ENCODE data around the gene LDB1. TPM values are rescaled to one million over a fixed set of nuclear protein-coding genes. Genes with fewer than 3 reads are reported as not detected.
A peak's percentile ranks its signal among the peaks of the same experiment; 100 is the strongest.

The LDB1 gene
- polyA plus RNA-seq, 5 donors, result 135 to 186 (median 147) TPM

DNA sequence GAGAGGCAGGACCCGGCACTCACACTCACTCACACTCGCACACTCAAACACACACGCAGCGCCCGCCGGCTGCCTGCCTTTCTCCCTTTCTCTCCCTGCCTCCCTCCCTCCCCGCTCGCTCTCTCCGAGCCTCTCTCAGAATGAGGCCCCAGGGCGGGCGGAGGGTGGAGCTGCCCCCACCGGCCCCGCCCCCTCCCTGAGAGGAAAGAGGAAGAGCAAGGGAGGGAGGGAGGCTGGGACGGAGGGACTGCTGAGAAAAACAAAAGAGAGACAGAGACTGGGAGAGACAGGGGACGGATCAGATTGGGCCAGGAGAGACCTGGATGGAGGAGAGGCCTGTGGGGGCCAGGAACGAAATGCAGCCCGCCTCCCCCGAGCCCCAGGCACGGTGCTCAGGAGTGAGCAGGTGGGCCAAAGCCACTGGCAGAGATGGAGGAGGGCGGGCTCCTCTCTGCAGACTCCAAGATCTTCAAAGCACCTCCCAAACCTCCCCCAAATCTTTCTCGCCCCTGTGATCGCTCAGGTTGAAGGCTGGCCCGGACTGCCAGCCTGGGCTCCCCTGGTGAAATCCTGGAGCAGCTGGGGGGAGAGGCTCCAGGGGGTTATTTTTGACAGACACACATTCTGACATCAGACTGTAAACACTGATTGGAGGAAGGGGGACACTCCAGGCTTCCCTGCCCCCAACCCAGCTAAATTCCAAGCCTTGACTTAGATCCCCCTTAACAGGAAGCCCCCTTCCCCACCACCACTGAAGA, 5.1 kb downstream of the LDB1 start:
- peak; percentile 84 to 86 for DNase-seq

DNA sequence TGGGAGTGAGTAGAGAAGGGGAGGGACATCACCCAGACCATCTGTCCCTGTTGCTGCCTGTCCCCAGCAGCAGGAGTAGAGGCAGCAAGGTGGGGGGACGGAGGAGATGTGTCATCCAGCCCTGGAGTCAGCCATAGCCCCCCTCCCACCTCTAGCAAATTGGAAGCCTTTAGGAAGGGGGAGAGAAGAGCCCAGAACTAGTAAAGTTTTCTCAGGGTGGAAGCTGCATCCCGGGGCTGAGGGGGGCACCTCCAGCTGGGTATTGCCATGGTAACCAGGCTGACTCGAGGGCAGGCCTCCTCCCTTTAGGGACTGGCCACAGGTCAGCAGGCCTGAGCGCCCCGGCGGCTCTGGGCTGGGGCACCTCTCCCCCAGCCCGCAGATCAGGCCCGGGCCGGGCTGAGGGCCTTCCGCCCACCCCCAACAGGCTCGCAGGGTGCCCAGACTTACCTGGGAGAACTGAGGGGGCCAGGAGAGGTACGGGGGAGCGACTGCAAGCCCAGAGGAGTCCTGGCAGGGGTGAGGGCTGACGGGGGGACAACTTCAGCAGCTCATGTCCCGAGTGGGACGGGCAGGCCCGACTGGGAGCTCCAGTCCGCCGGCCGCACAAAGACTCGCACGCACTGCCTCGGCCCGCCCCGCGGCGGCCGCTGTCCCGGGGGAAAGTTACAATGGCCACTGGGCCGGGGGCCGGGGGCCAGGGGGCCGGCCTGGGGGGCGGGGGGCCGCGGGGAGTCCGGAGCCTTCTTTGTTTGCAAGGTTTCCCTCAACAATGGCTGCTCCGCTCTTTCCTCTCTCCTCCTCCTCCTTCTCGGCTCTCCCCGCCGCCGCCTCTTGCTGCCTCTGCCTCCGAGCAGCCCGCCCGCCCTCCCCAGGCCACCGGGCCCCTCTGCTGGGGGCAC, 6.0 kb downstream of the LDB1 start:
- DNase-seq, result no peak

DNA sequence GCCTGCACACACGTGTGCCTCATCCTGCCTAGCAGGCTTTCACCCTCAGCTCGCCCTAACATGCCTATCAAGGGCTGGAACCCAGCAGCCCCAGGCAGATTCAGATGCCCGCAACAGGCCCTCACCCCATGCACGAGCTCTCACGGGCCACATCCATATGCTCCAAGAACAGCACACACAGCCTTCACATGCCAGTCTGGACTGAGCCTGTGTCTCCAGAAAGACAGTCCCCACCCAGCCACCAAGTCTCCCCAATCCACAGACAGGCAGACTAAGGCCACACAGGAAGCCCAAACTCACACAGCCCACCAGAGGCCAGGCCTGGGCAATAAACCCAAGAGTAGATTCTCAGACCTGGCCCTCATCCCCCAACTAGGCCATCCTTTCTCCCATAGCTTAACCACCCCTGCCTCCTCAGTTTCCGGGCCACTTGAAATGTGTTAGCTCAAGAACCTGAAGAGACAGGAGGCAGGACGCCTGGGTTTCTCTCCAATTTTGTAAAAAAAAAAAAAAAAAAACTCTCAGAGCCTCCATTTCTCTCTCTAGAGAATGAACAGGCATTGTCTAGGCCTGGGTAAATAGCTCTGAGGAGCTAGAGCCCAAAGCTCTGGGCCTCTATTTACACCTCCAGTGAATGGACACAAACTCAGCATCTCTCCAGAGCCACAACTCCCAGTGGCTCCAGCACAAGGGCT, 6.8 kb downstream of the LDB1 start:
- no peak for DNase-seq

DNA sequence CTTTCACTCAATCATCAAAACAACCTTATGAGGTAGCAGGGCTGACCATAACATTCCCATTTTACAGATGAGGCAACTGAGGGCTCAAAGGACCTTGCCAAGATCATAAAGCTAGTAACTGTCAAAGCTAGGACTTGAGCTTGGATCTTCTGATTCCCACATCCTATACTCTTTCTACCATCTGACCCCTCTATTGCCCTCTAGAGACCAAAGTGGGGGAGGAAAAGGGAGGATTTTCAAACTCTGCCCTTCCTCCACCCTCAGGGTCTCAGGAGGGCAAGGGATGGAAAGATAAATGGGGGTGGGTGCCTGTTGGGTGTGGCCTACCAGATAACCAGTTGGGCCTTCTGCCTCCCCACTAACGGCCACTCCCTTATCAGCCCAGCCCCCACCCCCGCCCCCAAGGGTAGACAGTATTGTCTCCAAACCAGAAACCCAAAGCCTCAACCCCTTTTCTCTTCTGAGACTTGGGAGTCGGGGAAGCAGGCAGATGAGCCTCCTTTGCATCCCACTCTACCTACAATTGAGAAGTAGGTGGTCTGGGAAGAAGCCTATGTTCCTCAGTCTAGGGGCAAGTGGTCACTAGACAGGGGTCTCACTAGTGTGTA, 7.9 kb downstream of the LDB1 start:
- DNase-seq, result no peak

DNA sequence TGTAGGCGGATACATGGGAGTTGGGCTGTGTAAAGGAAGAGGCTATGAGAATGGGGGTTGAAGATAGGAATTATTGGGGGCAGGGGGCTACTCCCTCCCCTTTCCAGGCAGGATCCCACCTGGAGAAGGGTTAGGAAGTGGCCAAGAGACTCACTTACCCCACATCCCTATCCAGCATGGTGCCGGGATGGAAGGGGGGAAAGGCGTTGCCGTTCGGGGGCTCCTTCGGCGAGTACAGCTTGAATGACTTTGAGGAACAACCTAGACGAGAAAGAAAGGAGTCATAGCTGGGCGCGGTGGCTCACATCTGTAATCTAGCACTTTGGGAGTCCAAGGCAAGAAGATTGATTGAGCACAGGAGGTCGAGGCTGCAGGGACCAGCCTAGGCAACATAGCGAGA, 8.9 kb downstream of the LDB1 start:
- no peak for DNase-seq

DNA sequence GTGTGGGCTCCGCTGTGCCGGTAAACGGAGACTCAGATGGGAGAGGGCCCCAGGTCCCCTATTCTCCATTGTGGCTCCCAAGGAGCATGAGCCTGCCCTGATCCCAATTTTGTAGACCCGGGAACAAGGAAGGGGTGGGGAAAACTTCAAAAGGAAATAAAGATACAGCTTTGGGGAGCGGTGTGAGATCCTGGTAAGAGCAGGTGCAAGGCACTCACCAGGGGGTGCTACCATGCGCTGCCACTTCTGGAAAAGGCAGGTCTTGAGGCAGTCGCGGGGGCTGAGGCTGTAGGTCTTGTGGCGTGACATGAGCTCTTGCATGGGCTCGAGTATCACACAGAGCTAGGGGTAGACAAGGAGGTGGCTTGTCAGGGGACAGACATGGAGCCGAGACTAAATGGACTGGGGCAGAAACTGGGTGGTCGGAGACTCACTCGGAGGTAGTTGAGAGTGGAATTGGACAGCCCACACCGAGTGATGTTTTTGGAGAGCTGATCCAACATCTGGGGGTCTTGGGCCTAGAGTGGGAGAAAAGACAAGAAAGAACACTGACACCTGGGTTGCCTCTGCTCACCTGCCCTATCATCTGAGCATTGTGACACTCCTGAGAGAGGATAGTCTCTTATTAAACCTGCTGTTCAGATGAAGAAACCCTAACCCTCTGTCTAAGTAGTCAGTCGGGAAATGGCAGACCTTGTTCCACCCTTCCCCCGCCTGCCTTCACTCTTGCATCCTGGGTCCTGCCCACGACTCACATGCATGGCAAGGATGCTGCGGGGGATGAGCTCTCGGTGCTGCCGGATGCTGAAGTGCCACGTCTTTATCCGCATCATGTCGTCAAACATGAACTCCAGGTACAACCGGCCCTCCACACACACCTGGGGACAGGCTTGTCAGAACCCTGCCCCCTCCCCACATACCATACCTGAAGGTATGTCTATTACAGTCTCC, 10.7 kb downstream of the LDB1 start:
- no peak for DNase-seq

DNA sequence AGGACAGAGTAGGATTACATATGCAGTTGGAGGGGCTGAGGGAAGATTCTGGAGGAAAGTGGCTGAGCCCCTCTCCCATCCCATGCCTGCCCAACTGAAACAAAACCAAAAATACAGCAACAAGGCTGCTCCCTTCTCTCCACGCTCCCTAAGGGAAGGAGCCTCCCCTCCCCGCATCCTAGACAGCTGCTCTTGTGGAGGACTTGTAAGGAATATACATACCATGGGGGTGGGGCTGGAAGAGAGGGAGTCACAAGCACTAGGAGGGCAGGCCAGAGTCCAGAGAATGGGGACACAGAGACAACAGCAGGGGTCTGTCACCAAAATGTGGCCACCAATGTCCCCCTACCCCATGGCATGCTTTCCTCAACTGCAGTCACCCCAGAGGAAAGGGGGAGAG, 13.2 kb downstream of the LDB1 start:
- no peak for DNase-seq

DNA sequence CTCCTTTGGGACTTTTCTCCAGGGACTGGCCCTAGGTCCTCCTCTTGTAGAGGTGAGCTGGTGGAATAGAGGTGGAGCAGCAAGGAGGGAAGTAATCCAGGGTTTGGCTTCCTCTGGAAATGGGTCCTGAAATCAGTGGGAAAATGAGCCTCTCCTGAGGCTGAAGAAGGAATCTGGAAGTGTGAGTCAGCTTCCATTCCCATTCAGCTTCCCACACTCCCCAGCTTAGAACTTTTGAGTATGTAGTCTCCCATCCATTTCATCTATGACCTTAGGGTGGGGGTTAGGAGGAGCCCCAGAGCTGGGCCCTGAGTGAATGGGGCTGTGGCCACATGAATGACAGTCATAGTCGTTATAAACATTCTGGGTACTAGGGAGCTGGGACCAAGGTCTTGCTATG, 17.7 kb downstream of the LDB1 start:
- no peak for DNase-seq

DNA sequence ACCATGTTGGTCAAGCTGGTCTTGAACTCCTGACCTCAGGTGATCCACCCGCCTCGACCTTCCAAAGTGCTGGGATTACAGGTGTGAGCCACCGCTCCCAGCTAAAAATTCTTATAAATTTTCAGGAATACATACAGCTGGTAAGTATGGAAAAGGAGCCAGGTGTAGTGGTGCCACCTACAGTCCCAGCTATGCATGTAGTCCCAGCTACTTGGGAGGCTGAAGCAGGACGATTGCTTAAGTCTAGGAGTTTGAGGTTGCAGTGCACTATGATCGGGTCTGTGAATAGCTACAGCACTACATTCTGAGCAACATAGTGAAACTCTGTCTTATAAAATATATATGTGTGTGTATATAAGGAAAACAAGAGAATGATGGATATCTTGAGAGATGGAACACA, 19.0 kb downstream of the LDB1 start:
- no peak for DNase-seq

DNA sequence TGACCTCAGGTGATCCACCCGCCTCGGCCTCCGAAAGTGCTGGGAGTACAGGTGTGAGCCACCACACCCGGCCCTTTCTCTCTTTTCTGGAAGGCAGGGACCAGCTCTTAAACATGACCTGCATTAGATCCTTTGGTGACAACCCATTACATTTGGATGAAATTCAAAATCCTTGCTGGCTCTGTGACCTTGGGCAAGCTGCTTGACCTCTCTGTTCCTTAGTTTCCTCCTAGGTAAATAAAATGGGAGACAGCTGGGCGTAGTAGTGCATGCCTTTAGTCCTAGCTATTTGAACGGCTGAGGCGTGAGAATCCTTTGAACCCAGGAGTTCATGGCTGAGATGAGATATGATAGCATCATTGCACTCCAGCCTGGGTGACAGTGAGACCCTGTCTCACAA, 23.7 kb downstream of the LDB1 start:
- DNase-seq, result no peak

DNA sequence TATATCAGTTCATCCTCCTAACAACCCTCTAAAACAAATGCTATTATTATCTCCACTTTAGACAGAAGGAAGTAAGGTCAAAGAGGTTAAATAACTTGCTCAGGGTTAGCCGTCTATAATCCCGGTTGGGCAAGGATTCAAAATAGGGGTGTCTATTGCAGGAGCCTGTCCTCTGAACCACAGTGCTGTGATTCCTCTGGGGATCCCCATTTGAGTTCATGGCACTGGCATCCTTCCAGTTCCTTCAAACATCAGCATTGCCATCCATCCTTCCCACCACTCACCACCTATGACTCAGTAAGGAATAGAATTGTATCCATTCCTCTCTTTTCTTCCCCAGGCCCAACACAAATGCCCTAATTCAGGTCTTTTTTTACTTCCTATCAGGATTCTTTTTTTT, 29.4 kb downstream of the LDB1 start:
- DNase-seq, result no peak

DNA sequence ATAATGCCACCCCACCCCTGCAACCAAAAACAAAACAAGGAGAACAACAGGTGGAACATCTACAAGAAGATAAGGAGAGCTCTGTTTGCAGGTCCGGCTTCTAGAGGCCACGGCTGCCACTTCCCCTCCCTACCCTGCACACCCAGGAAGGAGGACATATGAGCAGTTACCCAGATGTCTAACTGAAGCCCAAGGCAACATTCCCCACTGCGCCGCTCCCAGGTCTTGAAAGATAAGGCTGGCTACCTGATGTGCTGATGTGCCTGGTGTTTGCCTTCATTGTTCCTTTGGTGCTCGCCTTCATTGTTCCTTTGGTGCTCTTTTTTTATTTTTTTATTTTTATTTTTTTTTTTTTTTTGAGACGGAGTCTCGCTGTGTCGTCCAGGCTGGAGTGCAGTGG, 34.0 kb downstream of the LDB1 start:
- no peak for DNase-seq

DNA sequence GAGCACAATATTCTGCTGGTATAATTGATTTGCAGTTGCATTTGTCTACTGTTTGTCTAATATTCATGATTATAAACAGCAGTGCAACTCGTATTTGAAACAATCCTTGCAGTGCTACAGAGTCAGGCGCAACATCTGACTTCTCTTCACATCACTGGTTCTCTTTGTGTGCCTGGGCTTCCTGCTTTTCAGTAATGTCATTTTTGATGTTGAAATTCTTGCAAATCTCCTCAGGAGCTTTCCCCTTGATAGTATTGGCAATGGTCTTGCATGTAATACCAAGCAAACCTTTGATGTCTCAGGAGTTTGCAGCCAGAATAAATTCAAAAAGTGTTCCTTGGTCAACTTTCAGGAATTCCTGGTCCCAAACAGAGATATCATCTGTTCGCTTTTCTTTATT, 34.8 kb downstream of the LDB1 start:
- no peak for DNase-seq

DNA sequence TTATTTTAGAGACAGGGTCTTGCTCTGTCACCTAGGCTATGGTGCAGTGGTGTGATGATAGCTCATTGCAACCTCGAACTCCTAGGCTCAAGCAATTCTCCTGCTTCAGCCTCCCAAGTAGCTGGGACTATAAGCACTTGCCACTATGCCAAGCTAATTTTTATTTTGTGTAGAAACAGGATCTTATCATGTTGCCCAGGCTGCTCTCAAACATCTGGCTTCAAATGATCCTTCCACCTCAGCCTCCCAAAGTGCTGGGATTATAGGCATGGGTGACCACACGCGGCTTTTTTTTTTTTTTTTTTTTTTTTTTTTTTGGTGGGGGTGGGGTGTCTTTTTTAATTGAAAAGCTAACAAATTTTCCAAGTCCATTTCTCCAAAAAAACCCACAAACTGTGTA, 36.6 kb downstream of the LDB1 start:
- DNase-seq, result no peak

DNA sequence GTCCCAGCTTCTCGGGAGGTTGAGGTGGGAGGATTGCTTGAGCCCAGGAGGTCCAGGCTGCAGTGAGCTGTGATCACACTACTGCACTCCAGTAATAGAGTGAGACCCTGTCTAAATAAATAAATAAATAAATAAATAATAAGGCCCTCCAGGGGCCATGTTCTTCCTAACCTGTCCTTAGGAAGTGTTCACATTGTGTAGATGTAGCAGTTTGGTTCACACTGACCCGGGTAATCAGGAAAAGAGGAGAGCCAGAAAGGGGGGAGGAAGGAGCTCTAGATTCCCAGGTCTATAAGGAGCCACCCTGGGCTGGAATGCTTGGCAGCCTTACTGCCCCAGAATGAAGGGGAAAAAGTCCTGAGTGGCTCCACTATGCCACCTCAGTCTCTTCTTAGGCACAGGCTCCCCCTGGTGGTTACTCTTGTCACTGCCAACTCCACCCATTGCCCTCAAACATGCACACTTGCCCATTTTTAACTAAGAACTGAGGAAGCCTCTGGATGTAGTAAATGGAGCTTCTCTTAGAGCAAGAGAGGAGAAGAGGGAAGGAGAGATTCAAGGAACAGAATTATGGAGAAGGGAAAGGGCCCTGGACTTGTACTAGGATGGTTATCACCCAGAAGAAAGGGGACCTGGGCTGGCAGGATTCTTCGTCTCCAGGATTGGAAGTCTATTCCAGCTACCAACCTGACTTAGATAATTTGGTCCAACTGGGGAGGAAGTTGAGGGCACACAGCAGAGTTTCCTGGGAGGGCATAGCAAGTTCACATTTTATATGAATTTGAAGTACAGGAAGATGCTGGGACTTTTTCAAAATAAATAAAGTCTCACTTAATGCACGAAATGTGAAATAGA, 47.3 kb downstream of the LDB1 start:
- peak; percentile 52 to 67 for DNase-seq

DNA sequence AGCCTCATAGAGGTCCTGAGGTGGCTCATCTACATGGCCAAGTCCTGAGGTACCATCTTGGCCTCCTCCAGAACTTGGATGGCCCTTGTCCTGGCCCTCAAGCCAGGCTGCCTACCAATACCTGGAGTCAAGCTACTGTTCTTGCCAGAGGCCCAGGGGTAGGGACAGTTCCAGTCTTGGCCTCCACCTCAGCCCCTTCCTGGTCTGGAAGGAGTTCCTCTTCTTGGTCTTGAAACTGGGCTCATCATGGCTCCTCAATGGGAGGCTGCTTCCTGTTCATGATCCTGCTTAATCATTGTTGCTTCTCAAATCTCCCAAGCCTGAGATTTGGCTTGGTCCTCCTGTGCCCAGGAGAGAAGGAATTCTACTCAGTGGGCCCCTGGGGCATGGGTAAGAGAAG, 51.1 kb downstream of the LDB1 start:
- no peak for DNase-seq

DNA sequence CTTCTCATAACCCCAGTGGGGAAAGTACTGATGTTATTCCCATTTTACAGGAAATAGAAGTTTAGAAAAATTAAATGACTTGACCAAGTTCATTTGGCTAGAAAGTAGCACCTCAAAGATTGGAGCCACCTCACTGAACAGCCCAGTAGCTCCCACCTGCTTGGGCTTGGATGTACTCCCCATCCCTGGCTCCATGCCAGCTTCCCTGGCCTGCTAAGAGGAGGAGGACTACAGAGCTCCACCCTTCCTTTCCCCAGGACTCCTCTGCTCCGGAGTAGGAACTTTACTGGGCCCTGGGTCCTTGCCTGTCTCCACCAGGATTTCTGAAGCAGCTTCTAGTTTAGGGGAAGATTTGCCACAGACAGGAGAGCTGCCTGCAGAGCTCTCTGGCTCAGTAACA, 52.0 kb downstream of the LDB1 start:
- no peak for DNase-seq

DNA sequence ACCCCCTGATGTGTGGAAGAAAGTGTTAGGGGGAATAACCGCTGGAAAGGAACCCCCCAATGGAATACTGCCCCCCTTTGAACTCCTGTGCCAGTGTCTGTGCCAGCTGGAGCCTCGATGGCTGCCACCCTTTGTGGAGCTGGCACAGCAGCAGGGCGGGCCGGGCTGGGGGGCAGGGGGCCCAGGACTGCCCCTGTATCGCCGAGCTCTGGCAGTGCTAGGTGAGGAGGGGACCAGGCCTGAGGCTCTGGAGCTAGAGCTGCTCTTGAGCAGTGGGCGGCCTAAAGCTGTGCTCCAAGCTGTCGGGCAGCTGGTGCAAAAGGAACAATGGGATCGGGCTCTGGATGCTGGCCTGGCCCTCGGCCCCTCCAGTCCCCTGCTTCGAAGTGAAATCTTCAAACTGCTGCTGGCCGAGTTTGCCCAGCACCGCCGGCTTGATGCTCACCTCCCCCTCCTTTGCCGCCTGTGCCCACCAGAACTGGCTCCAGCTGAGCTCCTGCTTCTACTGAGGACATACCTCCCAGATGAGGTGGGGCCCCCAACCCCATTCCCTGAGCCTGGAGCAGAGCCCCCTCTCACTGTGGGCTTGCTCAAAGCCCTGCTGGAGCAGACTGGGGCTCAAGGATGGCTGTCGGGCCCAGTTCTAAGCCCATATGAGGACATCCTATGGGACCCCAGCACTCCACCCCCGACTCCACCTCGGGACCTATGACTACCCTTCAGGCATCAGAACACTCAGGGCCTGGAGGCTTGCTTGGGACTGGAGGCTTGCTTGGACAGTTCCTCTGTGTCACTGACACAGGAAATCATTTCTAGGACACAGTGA, 52.9 kb downstream of the LDB1 start:
- no peak for DNase-seq

All from right lung (tissue), 5 donors.